BE2C (cell line): ENCODE results near the gene FAM240B.

ENCODE experiments used
- DNase-seq: peaks from one replicate; pipeline ENCODE4 v3.0.0-alpha.2; 2020
- H3K27me3 ChIP-seq: fragments of 250-450 bp; sonication (Bioruptor Pico); 2 replicates; pipeline ENCODE4 v1.5.1; 2020; ENCODE audit warnings: mild to moderate bottlenecking
- H3K36me3 ChIP-seq: fragments of 250-450 bp; sonication (Bioruptor Pico); 2 replicates; pipeline ENCODE4 v1.5.1; 2020; ENCODE audit warnings: mild to moderate bottlenecking
- H3K4me1 ChIP-seq: fragments of 250-450 bp; sonication (Bioruptor Pico); 2 replicates; pipeline ENCODE4 v1.5.1; 2020
- H3K4me3 ChIP-seq: 2 replicates; pipeline ENCODE4 v1.5.1; 2011; ENCODE audit warnings: low read depth, low read length
- H3K9me3 ChIP-seq: fragments of 250-450 bp; sonication (Bioruptor Pico); 2 replicates; pipeline ENCODE4 v1.5.1; 2020
- CTCF ChIP-seq: IDR thresholded peaks from 2 replicates; pipeline ENCODE4 v1.5.1; 2012; ENCODE audit warnings: mild to moderate bottlenecking, low read depth, low read length

The FAM240B gene

GRCh38 chr9:38682713-38683112 is 37.2 kb downstream of the FAM240B start:
- Histone ChIP-seq H3K9me3 (no peaks in the 10 kb centered on the region), H3K27me3 (no peaks in the 10 kb centered on the region), H3K4me1 (no peaks in the 10 kb centered on the region), H3K4me3 (no peak overlapping the region), H3K36me3 (no peaks in the 10 kb centered on the region)
- no peak for DNase-seq
- no peak for TF ChIP-seq CTCF

GRCh38 chr9:38681747-38682227 is 38.1 kb downstream of the FAM240B start:
- no peak for DNase-seq

GRCh38 chr9:38680837-38681445 is 39.0 kb downstream of the FAM240B start:
- TF ChIP-seq CTCF = no peak
- no peak overlapping the region for H3K4me3 ChIP-seq
- DNase-seq = no peak
- no peaks in the 10 kb centered on the region for H3K36me3 ChIP-seq
- no peaks in the 10 kb centered on the region for H3K27me3 ChIP-seq
- no peaks in the 10 kb centered on the region for H3K4me1 ChIP-seq
- H3K9me3 ChIP-seq = no peaks in the 10 kb centered on the region

More at GRCh38 chr9:38681747-38682227, 38.1 kb downstream of the FAM240B start:
- no peaks in the 10 kb centered on the region for H3K9me3 ChIP-seq
- no peaks in the 10 kb centered on the region for H3K27me3 ChIP-seq
- H3K36me3 ChIP-seq = no peaks in the 10 kb centered on the region
- no peaks in the 10 kb centered on the region for H3K4me1 ChIP-seq
- H3K4me3 ChIP-seq = no peak overlapping the region
- TF ChIP-seq CTCF = no peak

- H3K4me1 ChIP-seq = no peaks in the 10 kb centered on the region
- no peak for TF ChIP-seq CTCF
These were observed 42.2 kb downstream of the FAM240B start for GRCh38 chr9:38677660-38678303.

GRCh38 chr9:38675831-38676230 is 44.1 kb downstream of the FAM240B start:
- no peaks in the 10 kb centered on the region for H3K27me3 ChIP-seq
- no peak for DNase-seq
- no peak for TF ChIP-seq CTCF
- no peaks in the 10 kb centered on the region for H3K36me3 ChIP-seq
- no peak overlapping the region for H3K4me3 ChIP-seq
- H3K4me1 ChIP-seq = no peaks in the 10 kb centered on the region
- H3K9me3 ChIP-seq = no peaks in the 10 kb centered on the region

More at GRCh38 chr9:38677660-38678303, 42.2 kb downstream of the FAM240B start:
- no peaks in the 10 kb centered on the region for H3K36me3 ChIP-seq
- DNase-seq = no peak
- H3K27me3 ChIP-seq = no peaks in the 10 kb centered on the region
- H3K9me3 ChIP-seq = no peaks in the 10 kb centered on the region
- no peak overlapping the region for H3K4me3 ChIP-seq

- no peak for TF ChIP-seq CTCF
- H3K36me3 ChIP-seq = no peaks in the 10 kb centered on the region
- no peaks in the 10 kb centered on the region for H3K9me3 ChIP-seq
- H3K27me3 ChIP-seq = no peaks in the 10 kb centered on the region
- DNase-seq = no peak
- H3K4me1 ChIP-seq = no peaks in the 10 kb centered on the region
- H3K4me3 ChIP-seq = no peak overlapping the region
These were observed 44.7 kb downstream of the FAM240B start for GRCh38 chr9:38675211-38675610.
